HG02642 (cell line): ENCODE measurements around the gene FAM186B.
"Not testable (repeated sequence)": the region's sequence is repeated elsewhere in the genome, so short reads cannot be mapped to it uniquely, and the experiment has no call there.

ENCODE experiments used
- ATAC-seq: cut with Tn5 transposase; IDR thresholded peaks from one replicate; pipeline ENCODE4 v1.9.1; 2021; ENCODE audit warnings: mild to moderate bottlenecking; ENCODE audit not compliant: unreplicated experiment, poor library complexity

FAM186B gene

GRCh38 chr12:49605539-49605938, at the start of gene FAM186B:
FAM186B (minus strand) TSS chr12:49605639; CDS start chr12:49605477, 162 bp downstream.
- ATAC-seq: not testable (repeated sequence)

DNA sequence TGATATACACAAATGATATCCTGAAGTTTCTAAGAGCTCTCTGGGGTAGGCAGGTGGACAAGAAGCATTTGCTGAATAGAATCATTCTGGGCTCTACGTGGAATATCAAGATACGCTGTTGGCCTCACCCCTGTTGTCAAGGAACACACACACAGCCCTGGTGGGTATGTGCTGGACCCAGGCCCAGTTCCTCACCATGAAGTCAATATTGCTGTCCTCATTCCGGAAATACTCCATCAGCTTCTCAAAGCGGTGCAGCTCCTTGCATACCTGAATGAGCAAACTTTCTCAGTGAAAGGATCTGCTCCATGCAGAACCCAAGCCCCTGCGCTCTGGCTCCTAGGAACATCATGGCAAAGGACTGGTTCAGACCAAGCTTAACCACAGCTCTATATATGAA, 49.3 kb upstream of the FAM186B start:
- ATAC-seq: no peak

GRCh38 chr12:49652921-49653520, 47.6 kb upstream of the FAM186B start:
- no peak for ATAC-seq

- no peak for ATAC-seq
These were observed 46.4 kb upstream of the FAM186B start for GRCh38 chr12:49651855-49652254.

DNA sequence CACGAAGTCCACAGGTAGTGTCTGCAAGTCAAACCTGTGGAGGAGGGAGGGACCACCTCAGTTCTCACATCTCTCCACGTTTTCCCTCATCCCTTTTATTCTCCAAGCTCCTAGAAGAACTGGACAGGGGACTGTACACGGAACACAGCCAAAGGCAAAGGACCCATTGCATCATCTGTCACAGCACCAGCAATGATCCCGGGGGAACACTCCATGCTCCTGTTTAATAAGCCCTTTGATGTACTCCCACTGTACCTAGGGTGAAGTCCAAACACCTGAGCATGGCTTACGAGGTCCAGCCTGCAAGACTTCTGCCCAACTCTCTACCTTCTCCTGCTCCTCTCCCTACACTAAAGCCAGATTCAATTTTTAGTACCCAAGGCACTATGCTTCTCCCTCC, 44.5 kb upstream of the FAM186B start:
- no peak for ATAC-seq

DNA sequence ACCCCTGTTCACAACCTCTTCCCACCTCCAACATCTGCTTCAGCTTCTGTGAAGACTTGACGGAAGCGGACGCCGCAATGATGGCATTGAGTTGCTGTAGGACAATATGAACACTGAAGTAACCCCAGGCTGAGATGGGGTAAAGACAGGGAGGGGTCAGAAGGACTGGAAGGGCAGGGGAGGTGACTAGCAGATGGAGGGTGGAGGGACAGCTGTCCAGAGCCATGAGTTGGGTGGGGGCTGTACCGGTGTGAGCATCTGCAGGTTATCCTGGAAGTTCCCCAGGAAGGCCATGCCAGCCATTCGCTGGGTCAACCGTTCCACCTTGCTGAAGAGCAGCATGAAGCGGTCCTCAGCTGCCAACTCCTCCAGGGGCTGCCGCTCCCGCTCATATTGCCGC, 44.0 kb upstream of the FAM186B start:
- no peak for ATAC-seq

GRCh38 chr12:49648712-49649003, 43.2 kb upstream of the FAM186B start:
- no peak for ATAC-seq

DNA sequence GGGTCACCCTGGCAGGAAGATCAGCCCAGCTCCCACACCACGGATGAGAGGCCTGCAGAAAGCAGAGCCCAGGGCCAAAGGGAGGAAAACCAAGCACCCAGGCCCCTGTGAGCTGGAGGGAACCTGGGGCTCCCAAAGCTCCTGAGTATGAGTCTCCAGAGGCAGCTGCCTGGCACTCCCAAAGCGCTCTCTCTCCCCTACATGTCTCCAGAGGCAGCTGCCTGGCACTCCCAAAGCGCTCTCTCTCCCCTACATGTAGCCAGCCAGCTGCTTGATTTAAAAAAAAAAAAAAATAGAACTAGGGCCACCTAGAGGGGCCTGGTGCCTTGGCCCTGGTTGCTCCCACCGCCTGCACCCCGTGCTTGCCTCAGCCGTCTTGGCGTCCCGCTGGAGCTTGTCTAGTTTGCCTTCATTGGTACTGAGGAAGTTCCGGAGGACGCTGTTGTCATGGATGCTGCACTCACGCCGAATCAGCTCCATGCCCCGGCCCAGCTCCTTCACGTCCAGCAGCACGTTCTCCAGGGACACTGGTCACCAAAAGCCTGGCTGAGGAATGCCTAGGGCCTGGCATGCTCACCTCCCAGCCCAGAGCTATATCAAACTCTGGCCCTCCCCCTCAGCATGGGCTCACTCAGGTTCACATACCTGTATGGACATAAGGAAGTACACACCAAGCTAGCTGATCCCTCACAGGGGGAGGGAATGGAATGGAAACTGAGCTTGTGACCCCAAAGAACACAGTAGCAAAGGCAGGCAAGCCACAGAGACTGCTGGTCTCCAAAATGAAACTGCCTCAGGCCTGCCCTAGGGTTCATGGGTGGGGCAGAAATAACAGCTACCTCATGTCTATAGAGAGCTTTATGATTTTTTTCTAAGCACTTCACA, 42.6 kb upstream of the FAM186B start:
- ATAC-seq: no peak

GRCh38 chr12:49646871-49647654, 41.6 kb upstream of the FAM186B start:
- ATAC-seq: no peak

DNA sequence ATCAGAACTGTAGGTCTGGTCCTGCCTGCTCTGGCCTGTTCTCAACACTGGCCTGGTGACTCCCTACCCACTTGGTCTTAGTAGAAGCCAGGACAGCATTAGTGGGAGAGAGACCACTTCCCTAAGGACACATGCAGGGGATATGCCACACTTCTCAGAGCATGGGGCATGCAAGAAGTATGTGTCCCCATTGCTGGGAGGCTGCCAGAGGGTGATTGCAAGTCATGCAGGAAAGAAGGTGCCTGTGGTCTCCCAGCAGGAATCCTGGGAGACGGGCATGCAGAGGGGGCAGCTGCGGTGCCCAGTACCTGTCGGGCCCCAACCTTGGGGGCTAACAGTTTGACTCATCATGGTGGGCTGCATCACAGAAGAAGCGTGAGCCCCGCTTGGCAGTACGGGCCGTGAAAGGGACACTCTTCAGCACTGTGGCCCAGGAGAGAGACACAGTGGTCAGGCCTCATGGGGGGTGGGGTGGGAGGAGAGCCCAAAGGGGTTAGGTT, 40.9 kb upstream of the FAM186B start:
- ATAC-seq: no peak

- no peak for ATAC-seq
These were observed 40.0 kb upstream of the FAM186B start for GRCh38 chr12:49645146-49646039.

DNA sequence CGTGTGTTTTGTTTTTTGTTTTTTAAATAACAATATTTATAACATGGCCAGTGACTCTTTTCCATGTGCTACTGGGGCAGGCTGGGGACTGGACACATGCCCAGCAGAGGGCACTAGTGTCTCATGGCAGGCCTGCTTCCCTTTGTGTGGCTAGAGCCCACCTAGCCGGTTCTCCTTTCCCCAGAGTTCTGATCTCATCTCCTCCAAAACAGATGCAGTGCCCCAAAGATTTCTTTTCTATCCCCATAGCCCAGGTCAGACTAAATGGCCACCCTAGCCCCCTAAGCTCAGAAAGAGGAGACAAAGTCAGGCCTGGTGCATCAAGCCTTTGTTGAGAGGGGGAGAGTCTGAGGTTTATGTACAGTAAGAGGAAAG, 39.2 kb upstream of the FAM186B start:
- ATAC-seq: peak; percentile 39

GRCh38 chr12:49643961-49644619, 38.7 kb upstream of the FAM186B start:
- no peak for ATAC-seq

GRCh38 chr12:49643135-49643534, 37.7 kb upstream of the FAM186B start:
- ATAC-seq: no peak

DNA sequence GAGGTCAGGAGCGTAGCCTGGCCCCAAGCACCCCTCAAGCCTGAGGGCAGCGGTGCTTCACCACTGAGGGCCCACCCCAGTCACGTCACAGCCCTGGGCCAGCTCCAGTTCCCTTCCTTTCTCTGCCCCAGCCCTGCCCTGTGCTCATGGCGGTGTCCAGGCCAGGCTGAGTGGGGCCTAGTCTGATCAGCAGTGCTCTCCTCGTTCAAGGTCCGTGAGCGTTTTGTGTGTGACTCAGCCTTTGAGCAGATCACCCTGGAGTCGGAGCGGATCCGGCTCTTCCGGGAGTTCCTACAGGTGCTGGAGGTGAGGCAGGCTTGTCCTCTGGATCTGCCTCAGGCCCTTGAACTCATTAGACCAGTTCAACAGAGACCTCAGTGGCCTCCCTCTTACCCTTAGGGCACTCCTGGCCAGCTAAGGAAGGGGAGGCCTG, 36.9 kb upstream of the FAM186B start:
- ATAC-seq: no peak

DNA sequence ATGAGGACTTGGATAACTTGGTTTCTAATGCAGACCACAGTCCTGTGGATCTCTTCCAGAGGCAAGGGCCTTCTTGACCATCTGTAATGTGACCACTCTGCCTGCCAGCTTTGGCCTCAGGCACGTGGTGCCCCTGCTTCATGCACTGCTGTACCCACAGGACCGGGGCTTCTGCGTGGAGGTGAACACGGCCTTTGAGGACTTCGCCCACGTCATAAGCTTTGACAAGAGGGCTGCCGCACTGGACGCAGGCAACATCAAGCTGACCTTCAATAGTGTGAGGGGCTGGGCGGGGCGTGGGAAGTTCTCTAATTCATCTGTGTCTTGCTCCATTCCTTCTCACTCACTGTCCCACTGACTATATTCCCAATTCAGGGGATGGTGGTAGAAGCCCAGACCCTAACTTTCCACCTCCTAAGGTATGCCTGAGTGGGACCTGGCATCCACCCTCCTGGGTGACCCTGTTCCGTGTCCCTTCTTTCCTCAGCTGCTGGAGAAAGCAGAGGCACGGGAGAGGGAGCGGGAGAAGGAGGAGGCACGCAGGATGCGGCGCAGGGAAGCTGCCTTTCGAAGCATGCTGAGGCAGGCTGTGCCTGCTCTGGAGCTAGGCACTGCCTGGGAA, 36.4 kb upstream of the FAM186B start:
- no peak for ATAC-seq

- no peak for ATAC-seq
These were observed 31.7 kb upstream of the FAM186B start for GRCh38 chr12:49636979-49637755.

DNA sequence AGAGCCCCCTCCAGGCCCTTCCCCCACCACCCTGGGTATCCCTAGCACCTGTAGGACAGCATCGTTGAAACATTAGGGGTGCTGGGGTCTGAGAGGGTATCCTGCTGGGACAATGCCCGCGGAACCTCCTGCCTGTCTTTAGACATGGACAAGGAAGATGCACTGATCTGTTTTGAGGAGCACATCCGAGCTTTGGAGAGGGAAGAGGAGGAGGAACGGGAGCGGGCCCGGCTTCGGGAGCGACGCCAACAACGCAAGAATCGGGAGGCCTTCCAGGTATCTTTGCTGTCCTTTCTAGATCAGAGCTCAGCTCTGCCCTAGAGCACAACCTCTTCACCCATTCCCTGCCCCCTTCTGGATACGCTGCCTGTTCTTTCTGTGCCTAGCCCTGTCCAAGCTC, 31.1 kb upstream of the FAM186B start:
- no peak for ATAC-seq
